Skeletal muscle tissue (tissue), 4 donors: ENCODE results near the gene AP4B1. TPM values are rescaled to one million over a fixed set of nuclear protein-coding genes. Genes with fewer than 3 reads are reported as not detected.

ENCODE experiments used
- H3K27ac ChIP-seq: one replicate; pipeline ENCODE4 v1.7.0; 2013; ENCODE audit warnings: mild to moderate bottlenecking, low read depth, low read length, inconsistent platforms
- H3K27me3 ChIP-seq, 3 donors: one replicate each; pipeline ENCODE4 v1.7.0; 2013; ENCODE audit warnings: low read length in 3 of 3; ENCODE audit not compliant: control insufficient read depth in 3 of 3, insufficient read depth in 3 of 3
- H3K36me3 ChIP-seq, 3 donors: one replicate each; pipeline ENCODE4 v1.7.0; 2013; ENCODE audit warnings: low read length in 3 of 3; ENCODE audit not compliant: control insufficient read depth in 3 of 3, insufficient read depth in 3 of 3
- H3K4me1 ChIP-seq, 3 donors: one replicate each; pipeline ENCODE4 v1.7.0; 2013; ENCODE audit warnings: low read length in 3 of 3, mild to moderate bottlenecking in 3 of 3; ENCODE audit not compliant: control insufficient read depth in 3 of 3, insufficient read depth in 3 of 3
- H3K4me3 ChIP-seq, 3 donors: one replicate each; pipeline ENCODE4 v1.7.0; 2013; ENCODE audit warnings: low read length in 3 of 3
- H3K9ac ChIP-seq, 3 donors: one replicate each; pipeline ENCODE4 v1.7.0; 2013; ENCODE audit warnings: low read length in 3 of 3, mild to moderate bottlenecking in 3 of 3, moderate library complexity in 2 of 3, low read depth in 1 of 3
- H3K9me3 ChIP-seq, 3 donors: one replicate each; pipeline ENCODE4 v1.7.0; 2013; ENCODE audit warnings: low read length in 3 of 3; ENCODE audit not compliant: control insufficient read depth in 3 of 3
- total RNA-seq: library from RNA; depleted of rRNA; stranded (reverse); fragments of >200 nt; gene quantifications from one replicate; pipeline ENCODE4 v1.2.3, GENCODE V29; 2014
- donor health status: Osteomylitis.

The AP4B1 gene
- total RNA-seq, 1 donor from 2014 or later, result 16.7 TPM

GRCh38 chr1:113850127-113850796 is 54.3 kb downstream of the AP4B1 start:
- no peak overlapping the region for H3K9ac ChIP-seq
- H3K9me3 ChIP-seq, result no peaks in the 10 kb centered on the region
- H3K4me1 ChIP-seq, result no peaks in the 10 kb centered on the region
- no peak overlapping the region for H3K4me3 ChIP-seq
- no peak overlapping the region for H3K27ac ChIP-seq
- H3K36me3 ChIP-seq, result no peaks in the 10 kb centered on the region
- no peaks in the 10 kb centered on the region for H3K27me3 ChIP-seq

GRCh38 chr1:113849072-113849471 is 55.5 kb downstream of the AP4B1 start:
- Histone ChIP-seq H3K4me1 (no peaks in the 10 kb centered on the region), H3K4me3 (no peak overlapping the region)

GRCh38 chr1:113846391-113847035 is 58.1 kb downstream of the AP4B1 start:
- H3K9ac ChIP-seq, result no peak overlapping the region
- no peaks in the 10 kb centered on the region for H3K36me3 ChIP-seq
- no peaks in the 10 kb centered on the region for H3K9me3 ChIP-seq
- no peak overlapping the region for H3K27ac ChIP-seq
- H3K27me3 ChIP-seq, result no peaks in the 10 kb centered on the region
- no peak overlapping the region for H3K4me3 ChIP-seq
- no peaks in the 10 kb centered on the region for H3K4me1 ChIP-seq

More at GRCh38 chr1:113849072-113849471, 55.5 kb downstream of the AP4B1 start:
- no peak overlapping the region for H3K27ac ChIP-seq
- no peaks in the 10 kb centered on the region for H3K36me3 ChIP-seq
- no peaks in the 10 kb centered on the region for H3K9me3 ChIP-seq
- H3K9ac ChIP-seq, result no peak overlapping the region
- no peaks in the 10 kb centered on the region for H3K27me3 ChIP-seq

Other genes starting within 250 kb of the AP4B1 start
- gene PHTF1, start 145.3 kb downstream of the AP4B1 start, total RNA-seq, result 10.4 TPM
- 14.1 TPM for gene RSBN1, start 92.3 kb downstream of the AP4B1 start, total RNA-seq
- gene PTPN22, start 33.1 kb downstream of the AP4B1 start, total RNA-seq, result 1.0 TPM
- gene BCL2L15, start 17.2 kb downstream of the AP4B1 start, total RNA-seq, result under 0.01 TPM
- 3.7 TPM for gene DCLRE1B, start 527 bp upstream of the AP4B1 start, total RNA-seq
- 28.2 TPM for gene HIPK1, start 24.5 kb upstream of the AP4B1 start, total RNA-seq
- gene OLFML3, start 74.7 kb upstream of the AP4B1 start, total RNA-seq, result 86.1 TPM
- under 0.01 TPM for gene SYT6, start 249.1 kb upstream of the AP4B1 start, total RNA-seq